ENCODE measurements around the gene ABCG5. TPM values are rescaled to one million over a fixed set of nuclear protein-coding genes. Genes with fewer than 3 reads are reported as not detected.

ABCG5 gene
- total RNA-seq, 1 donor from 2014 or later, result not detected

GRCh38 chr2:43880952-43881351 is 42.3 kb upstream of the ABCG5 start:
- peaks cover 4% of the 10 kb centered on the region for H3K4me1 ChIP-seq
- H3K4me3 ChIP-seq, result no peak overlapping the region
- intact Hi-C loops (cut with DNase I), result no loop called here
- no peaks in the 10 kb centered on the region for H3K36me3 ChIP-seq
- no peaks in the 10 kb centered on the region for H3K27me3 ChIP-seq
- TF ChIP-seq POLR2A (IDR thresholded peaks at IDR 0.05) (no peak), POLR2AphosphoS5 (IDR thresholded peaks at IDR 0.05; ENCODE audit: insufficient read depth in 1 of 2, low read depth in 1 of 2) (no peak), CTCF (IDR thresholded peaks at IDR 0.05) (no peak)
- no peak for DNase-seq (ENCODE audit: extremely low spot score in 2 of 2)
- no peaks in the 10 kb centered on the region for H3K9me3 ChIP-seq
- no peak overlapping the region for H3K27ac ChIP-seq

GRCh38 chr2:43880471-43880870 is 41.8 kb upstream of the ABCG5 start:
- intact Hi-C loops (cut with DNase I), result no loop called here
- no peaks in the 10 kb centered on the region for H3K36me3 ChIP-seq
- no peak overlapping the region for H3K27ac ChIP-seq
- no peaks in the 10 kb centered on the region for H3K27me3 ChIP-seq
- no peak overlapping the region for H3K4me3 ChIP-seq
- no peaks in the 10 kb centered on the region for H3K9me3 ChIP-seq
- DNase-seq (ENCODE audit: extremely low spot score in 2 of 2), result no peak
- H3K4me1 ChIP-seq, result peaks cover 4% of the 10 kb centered on the region
- no peak for TF ChIP-seq POLR2A (IDR thresholded peaks at IDR 0.05)
- TF ChIP-seq POLR2AphosphoS5 (IDR thresholded peaks at IDR 0.05; ENCODE audit: insufficient read depth in 1 of 2, low read depth in 1 of 2), result no peak
- no peak for TF ChIP-seq CTCF (IDR thresholded peaks at IDR 0.05)

GRCh38 chr2:43879261-43879660 is 40.6 kb upstream of the ABCG5 start:
- TF ChIP-seq POLR2AphosphoS5 (IDR thresholded peaks at IDR 0.05; ENCODE audit: insufficient read depth in 1 of 2, low read depth in 1 of 2) (no peak), POLR2A (IDR thresholded peaks at IDR 0.05) (no peak), CTCF (IDR thresholded peaks at IDR 0.05) (no peak)
- no peaks in the 10 kb centered on the region for H3K9me3 ChIP-seq
- peaks cover 4% of the 10 kb centered on the region for H3K4me1 ChIP-seq
- no peak overlapping the region for H3K27ac ChIP-seq
- H3K27me3 ChIP-seq, result no peaks in the 10 kb centered on the region
- H3K36me3 ChIP-seq, result no peaks in the 10 kb centered on the region
- intact Hi-C loops (cut with DNase I), result no loop called here
- no peak overlapping the region for H3K4me3 ChIP-seq
- DNase-seq (ENCODE audit: extremely low spot score in 2 of 2), result no peak

GRCh38 chr2:43877782-43878464 is 39.3 kb upstream of the ABCG5 start:
- intact Hi-C loops (cut with DNase I), result no loop called here
- Histone ChIP-seq H3K36me3 (no peaks in the 10 kb centered on the region), H3K4me1 (peaks cover 4% of the 10 kb centered on the region), H3K27me3 (no peaks in the 10 kb centered on the region), H3K27ac (no peak overlapping the region), H3K4me3 (no peak overlapping the region), H3K9me3 (no peaks in the 10 kb centered on the region)
- TF ChIP-seq POLR2A (IDR thresholded peaks at IDR 0.05), result no peak
- peak; percentile 64 to 72 (median 67) for TF ChIP-seq CTCF (IDR thresholded peaks at IDR 0.05)
- no peak for DNase-seq (ENCODE audit: extremely low spot score in 2 of 2)

GRCh38 chr2:43874776-43875451 is 36.3 kb upstream of the ABCG5 start:
- H3K4me3 ChIP-seq, result no peak overlapping the region
- intact Hi-C loops (cut with DNase I), result no loop called here
- DNase-seq (ENCODE audit: extremely low spot score in 2 of 2), result no peak
- no peaks in the 10 kb centered on the region for H3K4me1 ChIP-seq
- H3K36me3 ChIP-seq, result no peaks in the 10 kb centered on the region
- no peaks in the 10 kb centered on the region for H3K9me3 ChIP-seq
- TF ChIP-seq CTCF (IDR thresholded peaks at IDR 0.05), result no peak
- no peak for TF ChIP-seq POLR2AphosphoS5 (IDR thresholded peaks at IDR 0.05; ENCODE audit: insufficient read depth in 1 of 2, low read depth in 1 of 2)
- TF ChIP-seq POLR2A (IDR thresholded peaks at IDR 0.05), result no peak
- H3K27ac ChIP-seq, result no peak overlapping the region
- no peaks in the 10 kb centered on the region for H3K27me3 ChIP-seq
